GM12878 (cell line): Measurements from ENCODE around the gene DNAI2. TPM values are rescaled to one million over a fixed set of nuclear protein-coding genes. Genes with fewer than 3 reads are reported as not detected.

ENCODE experiments used
- GABPA ChIP-seq: IDR thresholded peaks from 2 replicates; pipeline ENCODE4 v1.6.1; 2014; ENCODE audit warnings: antibody characterized with exemption, low read depth, mild to moderate bottlenecking, inconsistent platforms
- HDGF ChIP-seq: fragments of 450-650 bp; IDR thresholded peaks from 2 replicates; pipeline ENCODE4 v1.6.1; 2016; ENCODE audit warnings: antibody characterized with exemption
- JUNB ChIP-seq: IDR thresholded peaks from 2 replicates; pipeline ENCODE4 v1.6.1; 2016; ENCODE audit warnings: antibody characterized with exemption, mild to moderate bottlenecking
- MLLT1 ChIP-seq: fragments of 450-650 bp; IDR thresholded peaks from 2 replicates; pipeline ENCODE4 v1.6.1; 2016; ENCODE audit warnings: mild to moderate bottlenecking
- NFIC ChIP-seq: IDR thresholded peaks from 2 replicates; pipeline ENCODE4 v1.6.1; 2012; ENCODE audit warnings: low read depth, mild to moderate bottlenecking, inconsistent platforms, low read length, moderate library complexity
- NRF1 ChIP-seq: conservative IDR thresholded peaks from 2 replicates; pipeline ENCODE4 v1.6.1; 2011; ENCODE audit warnings: mild to moderate bottlenecking, low read depth, low read length, improper control_type of control experiment
- STAT3 ChIP-seq: IDR thresholded peaks from 2 replicates; pipeline ENCODE4 v1.6.1; 2011; ENCODE audit warnings: low read depth, low read length, improper control_type of control experiment
- TAF1 ChIP-seq: IDR thresholded peaks from 2 replicates; pipeline ENCODE4 v1.6.1; 2011; ENCODE audit warnings: mild to moderate bottlenecking, low read depth, low read length, borderline replicate concordance
- TCF3 ChIP-seq: IDR thresholded peaks from 2 replicates; pipeline ENCODE4 v1.6.1; 2012; ENCODE audit warnings: low read depth, mild to moderate bottlenecking, low read length, borderline replicate concordance; ENCODE audit not compliant: insufficient read depth
- USF1 ChIP-seq: IDR thresholded peaks from 2 replicates; pipeline ENCODE4 v1.6.1; 2011; ENCODE audit warnings: borderline replicate concordance, low read depth, mild to moderate bottlenecking, moderate library complexity, mixed read lengths, low read length; ENCODE audit not compliant: insufficient read depth; ENCODE audit errors: extremely low read length
- YY1 ChIP-seq: IDR thresholded peaks from 2 replicates; pipeline ENCODE4 v1.6.1; 2011; ENCODE audit warnings: low read depth, mild to moderate bottlenecking, low read length
- ZNF274 ChIP-seq: IDR thresholded peaks from one replicate; pipeline ENCODE4 v1.8.0; 2011; ENCODE audit not compliant: insufficient read length, insufficient read depth
- ZNF622 ChIP-seq: fragments of 450-650 bp; IDR thresholded peaks from 2 replicates; pipeline ENCODE4 v1.6.1; 2017; ENCODE audit warnings: mild to moderate bottlenecking, inconsistent platforms
- polyA plus RNA-seq, 11 experiments: library from polyadenylated mRNA; depleted of rRNA in 4 of 11; unstranded in 6 of 11; stranded (reverse) in 5 of 11; fragments of >200 nt; fragmentation: Nextera tagmentation in 4 of 11; fragmentation: Illumina TruSeq in 1 of 11; extraction: Ambion mirVana in 4 of 11; extraction: Trizol in 1 of 11; gene quantifications; 1 replicate in 1 of 11; 2 replicates in 10 of 11; pipeline versions ENCODE4 v1.2.1 to v1.2.3, GENCODE V29; 2011 to 2016; ENCODE audit warnings: inconsistent platforms in 2 of 11, missing spikeins in 2 of 11, low read depth in 1 of 11
- total RNA-seq, 4 experiments: library from RNA; depleted of rRNA in 3 of 4; stranded (reverse); fragments of >200 nt in 3 of 4; fragmentation: Illumina TruSeq in 1 of 4; extraction: Trizol in 1 of 4; gene quantifications; 2 replicates each; pipeline versions ENCODE4 v1.2.1 to v1.2.3, GENCODE V29; 2013 to 2021
- TF ChIP-seq, protein P1 (sequence below): fragments of 450-650 bp; IDR thresholded peaks from 2 replicates; pipeline ENCODE4 v1.6.1; 2017; ENCODE audit warnings: mild to moderate bottlenecking, moderate library complexity

Gene DNAI2
- total and polyA plus RNA-seq, 10 of the 15 experiments (the other 5 are each of a cell fraction or from before 2014, with no cell fraction given), result 0.04 to 1.8 (median 0.13) TPM

DNA sequence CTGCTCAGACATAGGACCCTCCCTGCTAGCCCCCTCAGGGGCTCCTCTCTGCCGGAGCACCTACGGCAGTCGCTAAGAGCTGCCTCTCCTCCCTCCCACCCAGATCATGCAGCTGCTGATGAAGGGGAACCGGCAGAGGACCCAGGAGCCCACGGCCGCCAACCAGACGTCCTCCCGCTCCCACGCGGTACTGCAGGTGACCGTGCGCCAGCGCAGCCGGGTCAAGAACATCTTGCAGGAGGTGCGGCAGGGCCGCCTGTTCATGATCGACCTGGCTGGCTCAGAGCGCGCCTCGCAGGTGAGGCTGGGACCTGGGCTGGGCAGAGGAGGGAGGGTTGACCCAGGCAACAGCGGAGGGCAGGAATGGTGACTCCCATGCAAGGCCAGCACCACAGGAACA is 70.6 kb downstream of the DNAI2 start (continued):
- TF ChIP-seq ZNF274 (no peak), ZNF622 (no peak), YY1 (no peak), TAF1 (no peak), USF1 (no peak), JUNB (no peak), MLLT1 (no peak), STAT3 (no peak), NFIC (no peak), HDGF (no peak), GABPA (no peak), NRF1 (no peak), TCF3 (no peak)
- TF ChIP-seq, protein P1, sequence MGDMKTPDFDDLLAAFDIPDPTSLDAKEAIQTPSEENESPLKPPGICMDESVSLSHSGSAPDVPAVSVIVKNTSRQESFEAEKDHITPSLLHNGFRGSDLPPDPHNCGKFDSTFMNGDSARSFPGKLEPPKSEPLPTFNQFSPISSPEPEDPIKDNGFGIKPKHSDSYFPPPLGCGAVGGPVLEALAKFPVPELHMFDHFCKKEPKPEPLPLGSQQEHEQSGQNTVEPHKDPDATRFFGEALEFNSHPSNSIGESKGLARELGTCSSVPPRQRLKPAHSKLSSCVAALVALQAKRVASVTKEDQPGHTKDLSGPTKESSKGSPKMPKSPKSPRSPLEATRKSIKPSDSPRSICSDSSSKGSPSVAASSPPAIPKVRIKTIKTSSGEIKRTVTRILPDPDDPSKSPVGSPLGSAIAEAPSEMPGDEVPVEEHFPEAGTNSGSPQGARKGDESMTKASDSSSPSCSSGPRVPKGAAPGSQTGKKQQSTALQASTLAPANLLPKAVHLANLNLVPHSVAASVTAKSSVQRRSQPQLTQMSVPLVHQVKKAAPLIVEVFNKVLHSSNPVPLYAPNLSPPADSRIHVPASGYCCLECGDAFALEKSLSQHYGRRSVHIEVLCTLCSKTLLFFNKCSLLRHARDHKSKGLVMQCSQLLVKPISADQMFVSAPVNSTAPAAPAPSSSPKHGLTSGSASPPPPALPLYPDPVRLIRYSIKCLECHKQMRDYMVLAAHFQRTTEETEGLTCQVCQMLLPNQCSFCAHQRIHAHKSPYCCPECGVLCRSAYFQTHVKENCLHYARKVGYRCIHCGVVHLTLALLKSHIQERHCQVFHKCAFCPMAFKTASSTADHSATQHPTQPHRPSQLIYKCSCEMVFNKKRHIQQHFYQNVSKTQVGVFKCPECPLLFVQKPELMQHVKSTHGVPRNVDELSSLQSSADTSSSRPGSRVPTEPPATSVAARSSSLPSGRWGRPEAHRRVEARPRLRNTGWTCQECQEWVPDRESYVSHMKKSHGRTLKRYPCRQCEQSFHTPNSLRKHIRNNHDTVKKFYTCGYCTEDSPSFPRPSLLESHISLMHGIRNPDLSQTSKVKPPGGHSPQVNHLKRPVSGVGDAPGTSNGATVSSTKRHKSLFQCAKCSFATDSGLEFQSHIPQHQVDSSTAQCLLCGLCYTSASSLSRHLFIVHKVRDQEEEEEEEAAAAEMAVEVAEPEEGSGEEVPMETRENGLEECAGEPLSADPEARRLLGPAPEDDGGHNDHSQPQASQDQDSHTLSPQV, result no peak
